Measurements from ENCODE around the gene ANKDD1B. TPM values are rescaled to one million over a fixed set of nuclear protein-coding genes. Genes with fewer than 3 reads are reported as not detected.
A peak's percentile ranks its signal among the peaks of the same experiment; 100 is the strongest.

ANKDD1B gene
- total RNA-seq, 1 donor from 2014 or later = 3.6 TPM

DNA sequence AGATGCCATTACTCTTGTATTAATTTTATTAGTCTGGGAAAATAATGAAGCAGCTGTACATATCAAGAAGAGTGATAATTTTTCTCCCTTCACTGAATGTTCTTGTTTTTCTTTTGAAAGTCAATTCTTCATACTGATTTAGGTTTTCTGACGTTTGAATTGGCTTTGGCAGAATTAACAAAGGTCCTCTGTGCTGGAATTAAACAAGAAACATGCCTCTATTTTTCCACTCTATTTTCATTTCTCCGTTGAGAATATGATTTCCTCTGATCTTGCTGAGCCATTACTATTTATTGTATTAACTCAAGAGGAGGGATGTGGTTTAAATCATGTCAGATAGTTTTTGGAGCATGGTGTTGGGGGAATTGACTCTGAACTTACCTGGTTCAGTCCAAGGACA is 42.3 kb downstream of the ANKDD1B start:
- intact Hi-C loops (cut with DNase I) = no loop called here
- DNase-seq (ENCODE audit: low spot score) = no peak
- peak; percentile 53 for ATAC-seq

DNA sequence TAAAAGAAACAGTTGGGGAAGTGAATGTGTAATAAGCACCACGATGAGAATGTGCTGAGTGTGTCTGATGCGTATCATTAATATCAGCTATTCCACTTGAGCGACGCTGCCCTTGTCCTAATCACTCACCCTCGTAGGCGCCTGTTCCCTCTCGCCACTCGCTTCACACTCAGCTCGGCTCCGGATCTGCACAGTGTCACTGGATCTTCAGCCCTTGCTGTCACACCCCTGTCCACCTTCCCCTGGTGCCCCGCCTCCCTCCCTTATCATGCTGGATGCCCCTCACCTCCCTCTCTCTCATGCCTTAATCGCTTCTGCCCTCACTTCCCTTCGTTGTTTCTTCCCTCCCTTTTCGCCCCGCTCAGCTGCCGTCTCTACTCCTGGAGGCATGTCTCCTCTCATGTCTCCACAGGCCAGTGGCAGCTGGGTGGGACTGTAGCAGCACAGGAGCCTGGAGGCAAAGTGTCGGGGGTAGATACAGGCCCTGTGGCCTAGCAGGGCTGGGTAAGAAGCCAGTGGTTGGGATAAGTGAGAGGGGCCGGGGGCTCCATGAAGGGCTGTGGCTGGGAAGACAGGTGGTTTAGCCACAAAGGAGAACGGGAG is 43.5 kb downstream of the ANKDD1B start:
- ATAC-seq = no peak
- intact Hi-C loops (cut with DNase I) = no loop called here
- no peak for DNase-seq (ENCODE audit: low spot score)

DNA sequence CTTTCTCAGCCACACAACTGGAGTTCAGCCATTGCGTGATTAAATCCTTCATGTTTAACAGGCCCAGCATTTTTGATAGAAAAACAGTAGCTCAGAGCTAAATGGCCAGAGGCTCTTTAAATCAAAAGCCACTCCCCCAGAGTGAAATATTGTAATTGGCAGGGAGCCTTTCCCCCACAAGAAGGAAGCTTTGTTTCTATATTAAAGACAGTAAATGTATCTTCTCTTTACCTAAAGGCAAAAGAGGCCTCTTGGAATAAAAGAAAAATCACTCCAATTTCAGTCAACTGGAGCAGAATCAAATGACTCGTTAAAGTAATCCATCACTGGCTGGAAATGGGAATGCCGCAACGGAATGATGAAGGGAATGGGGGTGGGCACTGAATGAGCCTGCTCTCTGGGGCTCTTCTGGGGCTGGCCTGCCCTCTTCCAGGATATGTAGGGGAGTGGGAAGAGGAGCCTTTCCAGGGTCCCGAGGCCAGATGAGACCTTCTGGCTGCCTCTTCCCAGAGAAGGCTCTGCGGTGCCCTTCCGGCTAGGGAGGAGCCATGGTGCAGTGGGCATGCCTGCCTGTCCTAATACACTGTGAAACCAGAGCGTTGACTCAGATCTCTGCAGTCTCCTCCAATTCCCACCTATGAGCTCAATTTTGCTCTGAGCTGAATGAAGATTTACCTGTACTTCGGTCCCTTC is 45.2 kb downstream of the ANKDD1B start:
- peak; percentile 87 for ATAC-seq
- intact Hi-C loops (cut with DNase I) = no loop called here
- no peak for DNase-seq (ENCODE audit: low spot score)

DNA sequence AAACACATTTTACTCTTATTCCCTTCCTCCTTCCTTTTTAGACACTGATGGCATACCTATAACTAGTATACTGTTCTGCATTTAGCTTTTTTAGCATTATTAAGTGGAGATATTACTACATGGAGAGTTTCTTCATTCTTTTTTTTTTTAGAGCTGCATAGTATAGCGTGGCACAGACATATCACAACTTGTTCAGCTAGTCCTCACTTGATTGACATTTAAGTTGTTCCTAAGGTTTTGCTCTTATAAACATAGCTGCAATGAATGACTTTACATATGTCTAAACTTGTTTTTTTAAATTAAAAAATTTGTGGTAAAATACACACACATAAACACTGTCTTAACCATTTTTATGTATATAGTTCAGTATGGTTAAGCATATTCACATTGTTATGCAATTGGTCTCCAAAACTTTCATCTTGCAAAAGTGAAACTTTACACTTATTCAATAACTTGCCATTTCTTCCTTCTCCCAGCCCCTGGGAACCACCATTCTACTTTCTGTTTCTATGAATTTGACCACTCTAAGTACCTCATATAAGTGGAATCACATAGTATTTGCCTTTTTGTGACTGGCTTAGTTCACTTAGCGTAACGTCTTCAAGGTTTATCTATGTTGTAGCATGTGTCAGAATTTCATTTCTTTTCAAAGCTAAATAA is 48.7 kb downstream of the ANKDD1B start:
- intact Hi-C loops (cut with DNase I) = no loop called here
- DNase-seq (ENCODE audit: low spot score) = no peak
- no peak for ATAC-seq

DNA sequence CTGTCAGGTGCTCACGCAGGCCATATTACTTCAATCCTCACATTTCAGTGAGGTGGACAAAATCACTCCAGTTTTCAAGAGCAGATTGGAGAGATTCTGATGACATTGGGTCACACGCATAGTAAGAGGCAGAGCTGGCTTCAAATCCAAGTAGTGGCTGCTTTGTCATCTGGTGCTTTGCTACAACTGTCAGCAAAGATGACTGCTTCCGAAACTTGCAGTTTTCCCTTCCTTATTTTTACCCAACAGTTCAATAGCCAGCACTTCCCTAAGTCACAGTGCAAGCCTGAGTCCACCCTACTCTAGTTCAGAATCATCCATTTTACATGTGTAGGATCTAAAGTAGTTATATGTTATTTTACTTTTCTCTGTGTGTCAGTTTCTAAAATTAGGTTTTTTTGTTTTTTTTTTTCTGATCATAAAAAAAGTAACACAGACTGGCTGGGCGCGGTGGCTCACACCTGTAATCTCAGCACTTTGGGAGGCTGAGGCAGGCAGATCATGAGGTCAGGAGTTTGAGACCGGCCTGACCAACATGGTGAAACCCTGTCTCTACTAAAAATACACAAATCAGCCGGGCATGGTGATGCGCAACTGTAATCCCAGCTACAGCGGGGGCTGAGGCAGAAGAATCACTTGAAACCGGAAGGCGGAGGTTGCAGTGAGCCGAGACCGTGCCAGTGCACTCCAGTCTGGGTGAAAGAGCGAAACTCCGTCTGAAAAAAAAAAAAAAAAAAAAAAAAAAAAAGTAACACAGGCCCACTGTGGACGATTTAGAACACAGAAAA is 49.6 kb downstream of the ANKDD1B start:
- ATAC-seq = peak; percentile 33
- no peak for DNase-seq (ENCODE audit: low spot score)
- intact Hi-C loops (cut with DNase I) = no loop called here

DNA sequence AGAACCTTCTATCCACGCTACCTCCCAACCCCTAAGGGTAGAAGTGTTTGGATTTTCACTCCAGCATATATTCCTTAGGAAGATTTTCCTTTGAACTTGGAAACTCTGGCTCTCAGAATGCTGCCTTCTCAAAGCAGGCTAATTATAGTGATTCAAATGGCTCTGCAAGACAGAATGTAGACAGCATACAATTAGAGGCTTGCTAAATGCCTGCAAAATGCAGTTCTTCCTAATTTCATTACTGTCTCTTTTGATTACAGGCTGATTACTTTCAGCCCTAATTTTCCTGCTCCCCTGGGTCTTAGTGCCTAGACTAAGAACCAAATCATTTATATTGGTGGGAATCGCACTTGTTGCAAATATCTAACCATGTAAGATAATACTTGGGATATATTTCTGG is 50.8 kb downstream of the ANKDD1B start:
- no peak for ATAC-seq

DNA sequence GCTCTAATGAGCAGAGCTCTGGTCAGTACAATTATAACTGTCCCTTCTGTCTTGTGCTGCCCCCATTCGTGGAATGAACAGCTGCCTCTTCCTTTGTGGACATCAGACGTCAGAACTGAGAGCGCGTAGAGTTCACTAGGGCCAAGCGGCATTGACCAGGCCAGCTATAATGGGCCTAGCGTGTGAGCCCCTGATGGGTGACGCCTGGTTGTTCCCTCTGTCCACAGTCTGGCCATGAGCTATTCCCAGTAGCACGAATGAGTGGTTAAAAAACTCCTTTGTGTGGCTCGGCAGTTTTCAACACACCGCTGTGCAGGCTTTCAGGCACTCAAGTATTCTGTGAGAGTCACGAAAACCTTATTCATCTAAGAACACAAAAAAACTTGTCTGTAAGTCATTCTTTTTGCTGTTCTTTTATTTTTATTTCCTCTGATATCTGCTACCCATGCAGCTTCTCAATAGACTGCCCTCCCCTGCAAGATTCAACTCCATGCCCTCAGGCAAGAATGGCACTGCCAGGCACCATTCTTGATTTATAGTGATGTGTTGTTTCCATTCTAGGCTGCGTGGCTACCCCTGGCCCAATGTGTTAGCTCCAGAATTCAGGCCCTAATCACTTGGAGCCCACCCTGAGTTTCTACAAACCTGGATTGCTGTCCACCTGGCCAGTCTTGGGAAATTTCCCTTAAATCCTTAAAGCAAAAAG is 52.5 kb downstream of the ANKDD1B start:
- no peak for DNase-seq (ENCODE audit: low spot score)
- no peak for ATAC-seq
- intact Hi-C loops (cut with DNase I) = no loop called here

More for the DNA sequence above, 50.8 kb downstream of the ANKDD1B start:
- DNase-seq (ENCODE audit: low spot score) = no peak
- intact Hi-C loops (cut with DNase I) = no loop called here

DNA sequence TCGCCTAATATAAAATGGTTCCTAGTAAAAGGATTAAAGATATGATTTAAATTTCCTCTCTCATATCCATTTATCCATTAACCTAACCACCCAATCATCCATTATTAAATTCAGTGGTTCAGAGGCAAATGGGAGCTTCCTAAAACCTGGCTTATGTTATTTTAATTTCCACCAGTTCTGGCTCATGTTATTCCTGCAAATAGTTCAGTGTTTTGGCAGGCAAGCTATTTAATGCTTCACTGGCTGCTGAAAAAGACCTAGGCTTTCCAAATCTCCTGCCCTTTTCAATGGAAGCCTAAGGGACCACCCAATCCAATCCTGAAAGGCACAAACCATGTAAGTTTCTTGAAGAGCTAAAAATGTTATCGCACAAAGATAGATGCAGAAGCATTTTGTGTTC is 53.7 kb downstream of the ANKDD1B start:
- DNase-seq (ENCODE audit: low spot score) (no peak), ATAC-seq (no peak)
- intact Hi-C loops (cut with DNase I) = no loop called here

DNA sequence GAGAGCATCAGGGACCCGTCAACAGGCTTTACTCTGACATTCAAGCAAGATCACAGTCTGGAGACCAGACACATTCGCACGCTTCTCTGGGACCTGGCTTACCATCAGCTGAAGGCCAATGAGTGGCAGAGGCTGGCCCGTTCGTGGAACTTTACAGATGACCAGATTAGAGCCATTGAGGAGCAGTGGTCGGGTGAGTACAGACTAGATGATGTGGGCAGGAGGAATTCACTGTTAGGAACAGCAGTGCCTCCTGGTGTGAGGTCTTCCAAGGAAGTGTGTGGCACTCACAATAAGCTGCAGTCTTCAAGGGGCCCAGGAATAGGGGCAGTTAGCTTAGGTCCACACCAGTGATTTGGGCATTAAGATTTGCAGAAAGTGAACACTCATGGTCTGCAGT is 55.5 kb downstream of the ANKDD1B start:
- DNase-seq (ENCODE audit: low spot score) (no peak), ATAC-seq (no peak)
- intact Hi-C loops (cut with DNase I) = no loop called here

DNA sequence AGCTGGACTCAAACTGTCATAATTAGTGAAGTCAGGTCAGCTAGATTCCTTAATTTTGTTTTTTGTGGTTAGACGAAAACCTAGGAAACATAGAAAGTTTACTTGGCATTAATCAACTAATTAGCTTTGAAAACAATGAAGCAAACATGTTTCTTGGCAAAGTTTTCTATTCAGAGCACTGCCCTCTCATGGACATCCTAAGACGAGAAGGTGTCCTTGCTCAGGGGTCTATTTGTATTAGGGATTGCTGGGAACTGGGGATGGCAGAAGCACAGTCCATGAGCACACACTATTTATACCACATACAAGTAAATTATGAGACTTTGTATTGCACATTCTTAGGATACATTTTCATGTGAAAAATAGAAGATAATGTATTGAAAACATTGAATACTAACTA is 56.3 kb downstream of the ANKDD1B start:
- ATAC-seq = no peak
- intact Hi-C loops (cut with DNase I) = no loop called here
- DNase-seq (ENCODE audit: low spot score) = no peak

DNA sequence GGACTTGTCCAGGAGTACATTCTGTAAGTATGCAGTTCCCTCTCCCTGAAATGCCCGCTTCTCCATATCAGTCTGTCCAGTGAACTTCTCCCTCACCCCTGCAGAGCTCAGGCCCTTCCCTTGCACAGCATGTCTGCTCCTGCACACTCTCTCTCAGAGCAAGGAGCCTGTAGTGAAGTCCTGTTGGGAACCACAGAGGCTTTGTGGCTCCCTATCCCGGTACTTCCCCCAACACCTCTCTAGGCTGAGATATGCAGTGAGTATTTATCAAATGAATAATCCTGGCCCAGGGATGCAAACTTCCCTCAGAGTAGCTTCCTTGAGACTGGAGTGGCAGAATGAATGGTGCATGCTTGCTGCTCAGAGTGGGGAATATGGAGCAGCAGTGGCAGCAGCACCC is 57.2 kb downstream of the ANKDD1B start:
- ATAC-seq = peak; percentile 27
- intact Hi-C loops (cut with DNase I) = no loop called here
- no peak for DNase-seq (ENCODE audit: low spot score)

DNA sequence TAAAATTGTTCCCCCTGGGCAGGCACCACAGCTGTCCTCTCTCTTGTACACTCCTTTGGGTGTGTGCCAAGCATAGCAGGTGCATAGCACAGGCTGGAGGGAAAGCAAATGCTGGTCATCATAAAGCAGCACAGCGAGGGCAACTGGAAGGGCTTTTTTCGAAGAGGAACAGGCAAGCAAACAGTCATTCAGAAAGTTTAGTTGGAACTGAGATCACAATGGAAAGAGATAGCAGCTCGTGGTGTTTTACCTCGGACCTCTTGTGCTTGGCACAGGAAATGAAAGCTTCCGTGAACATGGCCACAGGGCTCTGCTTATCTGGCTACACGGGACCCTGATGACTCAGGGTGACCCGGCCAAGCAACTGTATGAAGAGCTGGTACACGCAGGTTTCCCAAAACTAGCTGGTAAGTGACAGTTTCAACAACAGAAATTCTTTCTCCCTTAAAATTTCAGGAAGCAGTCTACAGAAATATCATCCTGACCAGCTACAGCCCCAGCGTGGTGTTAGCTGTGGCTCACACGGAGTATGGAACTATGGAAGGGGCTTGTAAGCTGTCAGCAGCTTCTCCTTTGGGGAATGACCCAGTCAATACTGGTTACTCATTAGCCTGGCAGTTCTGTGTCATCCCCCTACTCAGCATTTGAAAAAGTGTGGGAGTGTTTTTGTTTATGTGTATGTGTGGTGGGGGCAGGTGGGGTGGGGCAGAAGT is 57.9 kb downstream of the ANKDD1B start:
- intact Hi-C loops (cut with DNase I) = no loop called here
- DNase-seq (ENCODE audit: low spot score) (no peak), ATAC-seq (peak; percentile 71)

DNA sequence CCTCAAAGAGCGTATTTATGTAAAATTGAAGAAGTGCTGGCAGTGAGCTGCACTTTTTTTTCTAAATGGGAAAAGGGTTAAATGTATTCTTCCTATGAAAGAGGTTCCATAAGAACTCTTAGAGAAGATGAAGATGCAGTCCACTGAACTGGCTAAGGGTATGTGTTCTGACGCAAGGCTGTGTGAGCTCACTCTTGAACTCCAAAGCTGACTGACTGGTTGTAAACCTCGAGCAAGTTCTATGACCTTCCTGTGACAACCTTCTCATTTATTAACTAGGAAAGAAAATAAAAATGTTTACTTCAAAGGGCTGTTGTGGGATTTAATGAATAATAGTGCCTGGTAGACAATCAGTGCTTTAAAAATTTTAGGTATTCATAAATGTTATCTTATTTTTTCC is 59.3 kb downstream of the ANKDD1B start:
- DNase-seq (ENCODE audit: low spot score) (no peak), ATAC-seq (no peak)
- intact Hi-C loops (cut with DNase I) = loop anchor here (10.0 kb wide), 1 partner anchor 436 kb away; the partner anchor contains the start of gene ANKRD31

DNA sequence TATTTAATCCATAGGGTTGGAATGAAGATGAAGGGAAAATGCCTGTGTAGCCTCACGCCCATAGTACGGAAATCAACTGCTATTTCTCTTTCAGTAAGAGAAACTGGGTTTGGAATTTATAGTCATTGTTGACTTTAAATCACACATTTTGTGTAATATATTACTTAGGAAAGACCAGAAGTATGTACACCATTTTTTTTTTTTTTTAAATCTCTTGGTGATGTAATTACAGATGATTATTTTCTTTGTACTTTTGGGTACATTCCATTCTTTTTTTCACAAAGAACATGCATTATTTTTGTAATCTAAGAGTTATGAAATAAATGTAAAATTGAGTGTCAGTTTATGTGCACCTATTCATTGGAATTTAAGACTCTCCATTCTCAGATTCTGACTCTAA is 60.3 kb downstream of the ANKDD1B start:
- ATAC-seq (no peak), DNase-seq (ENCODE audit: low spot score) (no peak)
- intact Hi-C loops (cut with DNase I) = loop anchor here (10.0 kb wide), 1 partner anchor 437 kb away; the partner anchor contains the start of gene ANKRD31

DNA sequence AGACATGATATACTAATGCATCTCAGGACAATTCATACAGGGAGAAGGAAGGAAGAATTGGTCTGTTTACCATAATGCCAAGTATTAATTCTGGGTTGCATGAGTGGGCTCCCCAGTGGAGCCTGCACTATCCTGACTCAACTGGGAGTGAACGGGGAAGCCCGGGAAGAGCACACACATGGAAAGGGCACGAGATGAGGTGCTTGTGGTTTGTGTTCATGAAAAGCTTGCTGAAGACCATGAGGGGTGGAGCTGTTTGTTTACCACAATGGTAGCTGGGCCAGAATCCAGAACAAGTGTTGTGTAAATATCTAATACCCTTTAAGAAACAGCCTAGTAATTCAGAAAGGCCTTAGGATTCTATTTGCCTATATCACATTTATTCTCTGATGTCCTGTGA is 61.4 kb downstream of the ANKDD1B start:
- intact Hi-C loops (cut with DNase I) = loop anchor here (2.0 to 10.0 kb wide), 2 partner anchors 74 to 438 kb away; partner anchors contain the start of gene ANKRD31
- ATAC-seq (no peak), DNase-seq (ENCODE audit: low spot score) (no peak)

DNA sequence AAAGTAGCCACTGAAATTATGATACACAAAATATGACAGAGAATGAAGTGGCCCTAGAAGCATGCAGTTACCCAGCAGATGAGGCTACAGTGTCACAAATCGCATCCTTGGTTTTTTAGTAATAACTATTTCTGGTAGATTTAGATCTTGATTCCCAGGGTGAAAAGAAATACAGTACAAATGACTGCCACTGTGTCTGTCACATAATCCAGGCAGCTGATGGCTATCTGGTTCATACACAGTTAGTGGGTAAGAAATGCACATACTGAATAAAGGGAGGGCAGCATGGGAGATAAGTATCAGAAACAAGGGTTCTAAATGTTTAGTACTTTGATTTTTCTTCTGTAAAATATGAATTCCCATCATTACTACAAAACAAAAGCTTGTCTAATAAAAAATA is 64.5 kb downstream of the ANKDD1B start:
- ATAC-seq (no peak), DNase-seq (ENCODE audit: low spot score) (no peak)
- intact Hi-C loops (cut with DNase I) = loop anchor here (10.0 kb wide), 1 partner anchor 441 kb away; the partner anchor contains the start of gene ANKRD31

DNA sequence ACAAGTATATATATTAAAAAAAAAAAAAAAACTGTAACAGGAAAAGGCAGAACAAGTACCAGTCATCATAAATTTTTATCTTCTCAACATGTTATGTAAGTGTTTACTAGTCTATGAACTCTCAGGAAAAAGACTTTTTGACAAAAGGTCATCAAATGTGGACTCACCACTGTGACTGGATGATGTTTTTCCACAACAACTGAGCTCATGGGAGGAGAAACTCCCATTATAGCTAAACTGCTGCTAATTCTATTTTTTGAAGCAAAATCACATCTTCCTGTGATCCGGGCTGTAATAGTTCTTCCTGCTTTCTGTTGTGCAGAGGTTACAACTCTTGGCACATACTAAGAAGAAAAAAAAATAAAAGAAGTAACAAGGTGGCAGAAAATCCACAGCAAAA is 66.4 kb downstream of the ANKDD1B start:
- intact Hi-C loops (cut with DNase I) = loop anchor here (10.0 kb wide), 1 partner anchor 443 kb away; the partner anchor contains the start of gene ANKRD31
- ATAC-seq = peak; percentile 66
- DNase-seq (ENCODE audit: low spot score) = no peak

DNA sequence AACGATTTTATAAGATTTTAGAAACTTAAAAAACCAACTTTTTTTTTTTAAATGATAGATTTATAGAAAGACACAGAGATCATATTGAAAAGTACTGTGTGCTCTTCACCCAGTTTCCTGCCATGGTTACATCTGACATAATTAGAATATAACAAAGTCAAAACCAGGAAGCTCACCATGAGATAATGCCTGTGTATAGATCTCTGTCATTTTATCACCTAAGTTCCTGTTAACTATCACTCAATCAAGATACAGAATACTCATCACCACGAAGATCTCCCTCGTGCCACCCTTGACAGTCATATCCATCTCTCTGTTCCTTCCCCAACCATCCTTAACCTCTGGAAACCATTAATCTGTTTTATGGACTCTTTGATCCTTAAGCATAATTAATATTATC is 66.9 kb downstream of the ANKDD1B start:
- ATAC-seq (peak; percentile 39), DNase-seq (ENCODE audit: low spot score) (no peak)
- intact Hi-C loops (cut with DNase I) = loop anchor here (10.0 kb wide), 1 partner anchor 443 kb away; the partner anchor contains the start of gene ANKRD31
